GM19099 (cell line): ENCODE data around the gene SVBP.

ENCODE experiments used
- POLR2A ChIP-seq: IDR thresholded peaks from 3 replicates; pipeline ENCODE4 v1.6.1; 2011; ENCODE audit warnings: low read depth; ENCODE audit not compliant: insufficient read length; ENCODE audit errors: extremely low read depth

SVBP gene

GRCh38 chr1:42845193-42845592 lies 28.0 kb upstream of the SVBP start:
- TF ChIP-seq POLR2A, result no peak

GRCh38 chr1:42844592-42845140 lies 27.5 kb upstream of the SVBP start:
- TF ChIP-seq POLR2A, result no peak

- TF ChIP-seq POLR2A, result no peak
These were observed 24.4 kb upstream of the SVBP start for GRCh38 chr1:42841440-42842147.

GRCh38 chr1:42841010-42841409 lies 23.8 kb upstream of the SVBP start:
- TF ChIP-seq POLR2A, result no peak

GRCh38 chr1:42838482-42839190 lies 21.4 kb upstream of the SVBP start:
- no peak for TF ChIP-seq POLR2A

GRCh38 chr1:42837709-42838108 lies 20.5 kb upstream of the SVBP start:
- no peak for TF ChIP-seq POLR2A

GRCh38 chr1:42835422-42835821 lies 18.2 kb upstream of the SVBP start:
- TF ChIP-seq POLR2A, result no peak

- TF ChIP-seq POLR2A, result no peak
These were observed 17.6 kb upstream of the SVBP start for GRCh38 chr1:42834803-42835202.

GRCh38 chr1:42833981-42834380 lies 16.8 kb upstream of the SVBP start:
- no peak for TF ChIP-seq POLR2A

GRCh38 chr1:42832641-42833240 lies 15.5 kb upstream of the SVBP start:
- TF ChIP-seq POLR2A, result no peak

GRCh38 chr1:42831273-42831672 lies 14.1 kb upstream of the SVBP start:
- TF ChIP-seq POLR2A, result no peak

- TF ChIP-seq POLR2A, result no peak
These were observed 13.4 kb upstream of the SVBP start for GRCh38 chr1:42830631-42831030.

GRCh38 chr1:42825036-42825851 lies 8.0 kb upstream of the SVBP start:
- TF ChIP-seq POLR2A, result no peak

- TF ChIP-seq POLR2A, result no peak
These were observed 7.4 kb upstream of the SVBP start for GRCh38 chr1:42824481-42825035.
